Cardiac fibroblast (primary cell): ENCODE results near the gene OR52N4.
"Not testable (repeated sequence)": the region's sequence is repeated elsewhere in the genome, so short reads cannot be mapped to it uniquely, and the experiment has no call there.

Experiments
- DNase-seq, 2 donors: peaks; one replicate each; pipeline versions ENCODE4 v3.0.0 to v3.0.0-alpha.2; 2010; ENCODE audit warnings: low read depth in 2 of 2
- H3K4me3 ChIP-seq, 2 donors: replicated peaks in 1 of 2; 1 replicate in 1 of 2; 2 replicates in 1 of 2; pipeline ENCODE4 v1.5.1; 2011; ENCODE audit warnings: low read depth in 2 of 2, low read length in 2 of 2, mild to moderate bottlenecking in 2 of 2, moderate library complexity in 1 of 2
- CTCF ChIP-seq: IDR thresholded peaks from one replicate; pipeline ENCODE4 v1.5.1; 2011; ENCODE audit warnings: low read depth, mild to moderate bottlenecking, low read length, inconsistent platforms

OR52N4 gene

GRCh38 chr11:5753943-5754342, at the start of gene OR52N4:
OR52N4 (plus strand) TSS chr11:5754243; CDS start chr11:5754741, 498 bp downstream.
- no peak for TF ChIP-seq CTCF
- H3K4me3 ChIP-seq: no peak within 1 kb of the TSS
- DNase-seq: no peak

- TF ChIP-seq CTCF: no peak
- no peak overlapping the region for H3K4me3 ChIP-seq
- DNase-seq: peak in 1 of 2 donors; percentile 29
Measured at GRCh38 chr11:5705688-5706087, 48.4 kb upstream of the OR52N4 start.

GRCh38 chr11:5712507-5712906, 41.5 kb upstream of the OR52N4 start:
- DNase-seq: peak; percentile 21 to 24
- peak; percentile 39 for TF ChIP-seq CTCF

GRCh38 chr11:5713695-5714094, 40.3 kb upstream of the OR52N4 start:
- peak in 1 of 2 donors; percentile 39 for DNase-seq
- no peak overlapping the region for H3K4me3 ChIP-seq
- TF ChIP-seq CTCF: no peak

More at GRCh38 chr11:5712507-5712906, 41.5 kb upstream of the OR52N4 start:
- H3K4me3 ChIP-seq: no peak overlapping the region

- H3K4me3 ChIP-seq, DNase-seq: not testable (repeated sequence)
Measured at GRCh38 chr11:5716518-5716917, 37.5 kb upstream of the OR52N4 start.

GRCh38 chr11:5719703-5720495, 34.1 kb upstream of the OR52N4 start:
- H3K4me3 ChIP-seq: no peak overlapping the region
- peak in 1 of 2 donors; percentile 36 for DNase-seq
- no peak for TF ChIP-seq CTCF

- TF ChIP-seq CTCF: no peak
- DNase-seq: no peak
- H3K4me3 ChIP-seq: no peak overlapping the region
Measured at GRCh38 chr11:5722622-5723021, 31.4 kb upstream of the OR52N4 start.
